Loucy (cell line): ENCODE data around the gene ADAM23.

ENCODE experiments used
- H2AFZ ChIP-seq: fragments of 200-600 bp; sonication (generic); 2 replicates; pipeline ENCODE4 v1.6.0; 2016; ENCODE audit warnings: antibody characterized with exemption, mild to moderate bottlenecking, low read length, moderate library complexity
- H3F3A ChIP-seq: fragments of 200-600 bp; 2 replicates; pipeline ENCODE4 v1.6.0; 2016; ENCODE audit warnings: antibody characterized with exemption, low read depth, mild to moderate bottlenecking
- H3K27me3 ChIP-seq: fragments of 200-600 bp; sonication (generic); 2 replicates; pipeline ENCODE4 v1.6.1; 2014; ENCODE audit warnings: low read length, mild to moderate bottlenecking; ENCODE audit not compliant: insufficient read depth, poor library complexity, severe bottlenecking
- H3K36me3 ChIP-seq: fragments of 200-600 bp; sonication (generic); 2 replicates; pipeline ENCODE4 v1.6.1; 2016; ENCODE audit warnings: low read length; ENCODE audit not compliant: insufficient read depth
- H3K4me1 ChIP-seq: fragments of 200-600 bp; sonication (generic); 2 replicates; pipeline ENCODE4 v1.5.1; 2014; ENCODE audit warnings: low read length, mild to moderate bottlenecking; ENCODE audit not compliant: insufficient read depth, poor library complexity, severe bottlenecking
- H3K4me2 ChIP-seq: fragments of 200-600 bp; sonication (generic); 2 replicates; pipeline ENCODE4 v1.6.0; 2014; ENCODE audit warnings: antibody characterized with exemption, low read length, low read depth, mild to moderate bottlenecking; ENCODE audit not compliant: poor library complexity, severe bottlenecking
- H3K4me3 ChIP-seq: fragments of 200-600 bp; sonication (generic); 2 replicates; pipeline ENCODE4 v1.5.1; 2014; ENCODE audit warnings: low read length, mild to moderate bottlenecking, mixed read lengths; ENCODE audit not compliant: poor library complexity, severe bottlenecking
- H3K79me2 ChIP-seq: fragments of 200-600 bp; sonication (generic); 2 replicates; pipeline ENCODE4 v1.6.1; 2014; ENCODE audit warnings: low read length; ENCODE audit not compliant: insufficient read depth
- H3K9ac ChIP-seq: fragments of 200-600 bp; sonication (generic); 2 replicates; pipeline ENCODE4 v1.6.0; 2014; ENCODE audit warnings: mild to moderate bottlenecking, low read depth, low read length, moderate library complexity; ENCODE audit not compliant: poor library complexity, severe bottlenecking
- H3K9me2 ChIP-seq: fragments of 200-600 bp; sonication (generic); replicated peaks from 2 replicates; pipeline ENCODE4 v1.6.1; 2016; ENCODE audit warnings: low read depth, low read length, mixed read lengths
- H3K9me3 ChIP-seq: fragments of 200-600 bp; sonication (generic); 2 replicates; pipeline ENCODE4 v1.6.1; 2014; ENCODE audit warnings: mild to moderate bottlenecking, antibody characterized with exemption, low read length, low read depth; ENCODE audit not compliant: insufficient read depth
- H4K20me1 ChIP-seq: fragments of 200-600 bp; sonication (generic); 2 replicates; pipeline ENCODE4 v1.6.0; 2014; ENCODE audit warnings: antibody characterized with exemption, low read length, mild to moderate bottlenecking; ENCODE audit not compliant: insufficient read depth, poor library complexity, severe bottlenecking
- CTCF ChIP-seq: fragments of 200-600 bp; sonication (generic); conservative IDR thresholded peaks from 2 replicates; pipeline ENCODE4 v1.5.1; 2014; ENCODE audit warnings: mild to moderate bottlenecking, antibody characterized with exemption, low read length
- EZH2phosphoT487 ChIP-seq: fragments of 200-600 bp; IDR thresholded peaks from 2 replicates; pipeline ENCODE4 v1.6.1; 2018; ENCODE audit warnings: antibody characterized with exemption, mild to moderate bottlenecking, moderate library complexity, borderline replicate concordance

ADAM23 gene

DNA sequence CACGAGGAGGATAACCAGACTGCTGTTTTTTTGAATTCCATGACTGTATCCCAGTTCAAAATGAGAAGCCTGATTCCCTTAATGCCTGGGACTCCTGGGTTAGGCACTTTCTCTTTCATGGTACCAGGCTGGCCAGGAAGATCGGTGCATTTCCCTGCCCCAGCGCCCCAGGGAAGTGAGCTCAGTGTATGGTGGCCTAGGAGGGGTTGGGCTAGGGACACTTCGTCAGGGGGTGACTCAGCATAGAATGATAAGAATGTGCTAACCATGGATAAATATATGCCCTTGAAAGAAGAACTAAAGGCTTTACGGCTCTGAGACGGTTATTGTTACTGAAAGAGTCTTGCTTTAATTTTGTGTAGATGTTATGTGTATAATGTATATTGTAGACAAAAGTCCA is 171.5 kb downstream of the ADAM23 start:
- H3F3A ChIP-seq: no peaks in the 10 kb centered on the region
- H2AFZ ChIP-seq: no peak overlapping the region
- no peaks in the 10 kb centered on the region for H3K36me3 ChIP-seq
- H4K20me1 ChIP-seq: no peaks in the 10 kb centered on the region
- H3K4me2 ChIP-seq: no peak overlapping the region
- H3K9me2 ChIP-seq: no peaks in the 10 kb centered on the region
- no peak for TF ChIP-seq EZH2phosphoT487
- TF ChIP-seq CTCF: no peak
- no peak overlapping the region for H3K9ac ChIP-seq
- H3K4me1 ChIP-seq: peaks cover 4% of the 10 kb centered on the region
- H3K4me3 ChIP-seq: no peak overlapping the region
- H3K27me3 ChIP-seq: no peaks in the 10 kb centered on the region
- H3K9me3 ChIP-seq: no peaks in the 10 kb centered on the region
- no peaks in the 10 kb centered on the region for H3K79me2 ChIP-seq

DNA sequence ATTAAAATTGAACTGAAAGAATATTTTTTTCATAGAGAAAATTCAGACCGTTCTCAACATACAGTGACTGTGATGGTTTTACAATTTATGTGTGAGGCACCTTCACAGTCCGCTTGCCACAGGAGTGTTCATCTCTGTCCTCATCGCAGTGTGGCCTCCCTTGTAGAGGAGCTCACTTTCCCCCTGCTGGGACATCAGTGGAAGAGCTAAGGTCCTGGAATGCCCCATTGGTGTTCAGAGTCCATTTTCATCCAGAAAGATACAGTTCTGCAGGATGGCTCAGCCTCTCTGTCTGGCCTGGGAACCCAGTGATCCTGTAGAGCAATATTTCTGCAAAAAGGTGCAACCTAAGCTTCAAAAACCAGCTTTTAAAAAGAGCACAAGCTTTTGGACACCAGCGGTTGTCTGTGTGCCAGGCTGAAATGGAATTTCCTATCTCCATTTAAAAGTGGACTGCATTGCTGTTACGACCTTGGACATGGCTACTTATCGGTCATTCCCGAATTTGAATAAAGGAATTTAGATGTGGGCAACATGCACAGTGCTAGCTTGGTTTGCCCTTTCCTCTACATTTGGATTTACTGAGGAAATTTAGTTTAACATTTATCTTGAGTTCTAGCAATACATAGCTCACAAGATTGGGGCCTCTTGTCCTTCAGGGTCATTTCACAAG is 172.2 kb downstream of the ADAM23 start:
- Histone ChIP-seq H2AFZ (no peak overlapping the region; the same call in 1 of the 2 replicates), H3K4me3 (no peak overlapping the region), H3K36me3 (no peaks in the 10 kb centered on the region), H3K4me2 (no peak overlapping the region), H3K27me3 (no peaks in the 10 kb centered on the region), H3F3A (no peaks in the 10 kb centered on the region), H3K9me2 (no peaks in the 10 kb centered on the region), H3K9me3 (no peaks in the 10 kb centered on the region), H3K4me1 (no peaks in the 10 kb centered on the region), H4K20me1 (no peaks in the 10 kb centered on the region), H3K9ac (no peak overlapping the region), H3K79me2 (no peaks in the 10 kb centered on the region)
- no peak for TF ChIP-seq CTCF
- no peak for TF ChIP-seq EZH2phosphoT487

DNA sequence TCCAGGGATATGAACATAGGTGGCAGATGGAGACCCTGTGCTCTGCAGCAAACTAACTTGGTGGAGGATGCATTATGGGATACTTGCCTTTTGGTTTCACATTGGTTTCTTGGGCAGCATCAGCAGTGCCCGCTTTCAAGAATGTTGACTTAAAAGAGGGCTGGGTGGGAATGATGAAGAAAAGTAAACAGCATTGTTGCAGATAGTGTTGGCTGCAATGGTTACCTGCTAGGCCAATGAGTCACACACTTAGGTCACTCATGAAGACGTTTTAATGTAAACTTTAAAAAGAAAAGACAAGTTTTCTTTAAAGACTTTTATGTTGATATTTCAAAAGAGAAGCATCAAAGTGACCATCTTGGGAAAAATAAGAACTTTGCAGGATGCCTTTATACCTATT is 172.8 kb downstream of the ADAM23 start:
- Histone ChIP-seq H3F3A (no peaks in the 10 kb centered on the region), H3K4me1 (no peaks in the 10 kb centered on the region), H3K79me2 (no peaks in the 10 kb centered on the region), H2AFZ (no peak overlapping the region), H3K9me2 (no peaks in the 10 kb centered on the region), H3K4me3 (no peak overlapping the region), H3K36me3 (no peaks in the 10 kb centered on the region), H3K27me3 (no peaks in the 10 kb centered on the region), H3K9ac (no peak overlapping the region), H4K20me1 (no peaks in the 10 kb centered on the region), H3K4me2 (no peak overlapping the region), H3K9me3 (no peaks in the 10 kb centered on the region)
- no peak for TF ChIP-seq CTCF
- TF ChIP-seq EZH2phosphoT487: no peak
